Astrocyte (in vitro differentiated cells and primary cell): ENCODE results near the gene IGHMBP2. TPM values are rescaled to one million over a fixed set of nuclear protein-coding genes. Genes with fewer than 3 reads are reported as not detected.

Experiments
- DNase-seq: peaks from one replicate; pipeline ENCODE4 v3.0.0-alpha.2; 2010; ENCODE audit warnings: low read depth
- FAIRE-seq: peaks from 2 replicates; lab custom pipeline; 2011; peaks lifted over from hg19 to GRCh38; lab: Jason Lieb, UNC
- H2AFZ ChIP-seq: 2 replicates; pipeline ENCODE4 v1.6.0; 2012; ENCODE audit warnings: low read depth, low read length, inconsistent platforms
- H3K27ac ChIP-seq: 2 replicates; pipeline ENCODE4 v1.5.1; 2011; ENCODE audit warnings: low read depth, low read length, inconsistent platforms
- H3K27me3 ChIP-seq: 2 replicates; pipeline ENCODE4 v1.6.0; 2011; ENCODE audit warnings: low read length, inconsistent platforms; ENCODE audit not compliant: insufficient read depth
- H3K36me3 ChIP-seq: 2 replicates; pipeline ENCODE4 v1.5.1; 2011; ENCODE audit warnings: low read length, inconsistent platforms; ENCODE audit not compliant: insufficient read depth
- H3K4me1 ChIP-seq: 2 replicates; pipeline ENCODE4 v1.5.1; 2011; ENCODE audit warnings: low read length, inconsistent platforms; ENCODE audit not compliant: insufficient read depth
- H3K4me2 ChIP-seq: 2 replicates; pipeline ENCODE4 v1.6.0; 2012; ENCODE audit warnings: low read length, inconsistent platforms
- H3K4me3 ChIP-seq: 2 replicates; pipeline ENCODE4 v1.5.1; 2011; ENCODE audit warnings: low read depth, mild to moderate bottlenecking, low read length, inconsistent platforms; ENCODE audit not compliant: insufficient read depth
- H3K79me2 ChIP-seq: 2 replicates; pipeline ENCODE4 v1.6.0; 2012; ENCODE audit warnings: mild to moderate bottlenecking, low read length, inconsistent platforms; ENCODE audit not compliant: insufficient read depth
- H3K9ac ChIP-seq: 2 replicates; pipeline ENCODE4 v1.6.0; 2012; ENCODE audit warnings: mild to moderate bottlenecking, low read length, inconsistent platforms
- H3K9me3 ChIP-seq: 2 replicates; pipeline ENCODE4 v1.5.1; 2012; ENCODE audit warnings: low read depth, mild to moderate bottlenecking, low read length, inconsistent platforms; ENCODE audit not compliant: insufficient read depth
- H4K20me1 ChIP-seq: 2 replicates; pipeline ENCODE4 v1.6.0; 2012; ENCODE audit warnings: low read length, inconsistent platforms; ENCODE audit not compliant: insufficient read depth
- H3K27ac Mint-ChIP-seq: one replicate; pipeline ENCODE4 v1.8.0; 2021; ENCODE audit warnings: mild to moderate bottlenecking, mixed read lengths; ENCODE audit not compliant: unreplicated experiment
- H3K27me3 Mint-ChIP-seq: one replicate; pipeline ENCODE4 v1.8.0; 2021; ENCODE audit warnings: low read depth, mixed read lengths; ENCODE audit not compliant: unreplicated experiment
- H3K36me3 Mint-ChIP-seq: one replicate; pipeline ENCODE4 v1.8.0; 2021; ENCODE audit warnings: low read depth, mixed read lengths; ENCODE audit not compliant: unreplicated experiment
- H3K4me1 Mint-ChIP-seq: one replicate; pipeline ENCODE4 v1.8.0; 2021; ENCODE audit warnings: low read depth, mixed read lengths; ENCODE audit not compliant: unreplicated experiment
- H3K4me3 Mint-ChIP-seq: one replicate; pipeline ENCODE4 v1.8.0; 2021; ENCODE audit warnings: mild to moderate bottlenecking, moderate library complexity, mixed read lengths; ENCODE audit not compliant: unreplicated experiment
- H3K9me3 Mint-ChIP-seq: one replicate; pipeline ENCODE4 v1.8.0; 2021; ENCODE audit warnings: mild to moderate bottlenecking, mixed read lengths; ENCODE audit not compliant: unreplicated experiment
- CTCF ChIP-seq: IDR thresholded peaks from 2 replicates; pipeline ENCODE4 v1.5.1; 2011; ENCODE audit warnings: low read depth, mild to moderate bottlenecking, inconsistent platforms, low read length, moderate library complexity; ENCODE audit not compliant: insufficient read depth
- EZH2 ChIP-seq: IDR thresholded peaks from 2 replicates; pipeline ENCODE4 v1.6.1; 2012; ENCODE audit warnings: mild to moderate bottlenecking, low read length, inconsistent platforms; ENCODE audit not compliant: insufficient read depth
- total RNA-seq: library from RNA; stranded (reverse); gene quantifications from 2 replicates; pipeline ENCODE4 v1.2.1, GENCODE V29; 2021

The IGHMBP2 gene
- total RNA-seq, 1 donor from 2014 or later: 14.0 TPM

- peaks cover 4% of the 10 kb centered on the region for H3K9me3 ChIP-seq
- no peak overlapping the region for H3K4me2 ChIP-seq
- H4K20me1 ChIP-seq: no peaks in the 10 kb centered on the region
- no peak overlapping the region for H3K27ac ChIP-seq
- no peak overlapping the region for H3K4me3 ChIP-seq
- Mint-ChIP-seq H3K4me1 (no peaks in the 10 kb centered on the region), H3K27ac (no peak overlapping the region), H3K4me3 (no peak overlapping the region), H3K27me3 (peaks cover 3% of the 10 kb centered on the region), H3K9me3 (peaks cover 15% of the 10 kb centered on the region), H3K36me3 (no peaks in the 10 kb centered on the region)
- H3K36me3 ChIP-seq: no peaks in the 10 kb centered on the region
- H3K4me1 ChIP-seq: no peaks in the 10 kb centered on the region
- H2AFZ ChIP-seq: no peak overlapping the region
- peaks cover 6% of the 10 kb centered on the region for H3K27me3 ChIP-seq
- TF ChIP-seq CTCF: no peak
- no peak for TF ChIP-seq EZH2
- FAIRE-seq: no peak
- no peaks in the 10 kb centered on the region for H3K79me2 ChIP-seq
- H3K9ac ChIP-seq: no peak overlapping the region
- no peak for DNase-seq
Measured at GRCh38 chr11:68859123-68859522, 44.6 kb upstream of the IGHMBP2 start.

DNA sequence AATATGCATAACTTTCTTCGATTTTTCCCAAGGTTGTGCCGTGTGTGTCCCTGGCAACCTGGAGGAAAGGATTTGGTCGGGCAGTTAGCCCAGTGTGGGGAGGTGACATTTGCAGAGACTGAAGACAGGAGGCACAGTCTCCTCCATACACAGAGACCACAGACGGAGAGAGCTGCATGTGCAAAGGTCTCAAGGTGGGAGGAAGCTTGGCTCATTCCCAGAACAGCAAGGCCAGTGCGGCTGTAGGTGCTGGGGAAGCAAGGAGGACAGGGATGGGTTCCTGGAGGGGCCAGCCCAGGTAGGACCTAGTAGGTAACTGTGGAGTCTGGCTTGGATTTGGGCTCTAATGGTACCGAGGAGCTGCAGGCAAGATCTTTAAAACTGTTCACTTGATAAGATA, 41.3 kb upstream of the IGHMBP2 start:
- no peak for FAIRE-seq
- Histone ChIP-seq H4K20me1 (no peaks in the 10 kb centered on the region), H3K27me3 (no peaks in the 10 kb centered on the region), H3K4me1 (no peaks in the 10 kb centered on the region), H3K9me3 (peaks cover 7% of the 10 kb centered on the region), H3K4me3 (no peak overlapping the region), H3K36me3 (no peaks in the 10 kb centered on the region), H3K4me2 (no peak overlapping the region), H3K27ac (no peak overlapping the region), H3K79me2 (no peaks in the 10 kb centered on the region), H2AFZ (no peak overlapping the region), H3K9ac (no peak overlapping the region)
- Mint-ChIP-seq H3K36me3 (no peaks in the 10 kb centered on the region), H3K9me3 (peaks cover 17% of the 10 kb centered on the region), H3K4me3 (no peak overlapping the region), H3K27ac (no peak overlapping the region), H3K27me3 (peaks cover 2% of the 10 kb centered on the region), H3K4me1 (no peaks in the 10 kb centered on the region)
- TF ChIP-seq CTCF (no peak), EZH2 (no peak)
- no peak for DNase-seq

DNA sequence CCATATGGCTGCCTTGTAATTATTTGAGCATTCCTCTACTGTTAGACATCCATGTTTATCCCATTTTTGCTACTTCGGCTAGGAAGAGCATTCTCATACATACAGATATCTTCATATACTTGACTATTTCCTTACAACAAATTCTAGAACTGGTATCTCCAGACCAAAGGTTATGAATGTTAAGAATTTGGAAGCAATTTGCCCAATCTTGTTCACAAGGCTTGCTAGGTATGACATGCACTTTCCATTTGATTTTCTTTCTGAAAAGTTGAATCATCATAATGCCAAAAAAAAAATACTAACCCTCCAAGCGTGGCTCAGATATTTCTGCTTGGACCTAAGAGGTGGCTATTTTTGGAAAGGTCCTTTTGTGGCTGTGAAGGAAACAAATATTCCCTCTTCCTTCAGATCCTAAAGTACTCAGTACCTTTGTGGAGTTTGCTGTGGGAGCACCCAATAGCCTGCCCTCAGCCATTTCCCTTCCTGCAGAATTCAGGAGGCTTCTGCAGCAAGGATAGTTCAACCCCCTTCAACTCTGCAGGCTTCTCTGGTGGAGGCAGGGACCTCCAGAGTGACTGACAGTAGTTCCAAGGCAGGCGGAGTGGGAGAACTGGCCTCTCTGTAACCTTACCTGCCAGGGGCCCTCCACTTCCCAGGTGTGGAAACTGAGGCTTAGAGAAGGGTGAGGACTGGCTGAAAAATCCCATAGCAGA, 40.0 kb upstream of the IGHMBP2 start:
- FAIRE-seq (no peak), DNase-seq (no peak)
- Histone ChIP-seq H3K27ac (no peak overlapping the region), H3K4me3 (no peak overlapping the region), H3K36me3 (no peaks in the 10 kb centered on the region), H3K79me2 (no peaks in the 10 kb centered on the region), H3K27me3 (no peaks in the 10 kb centered on the region), H3K9me3 (peaks cover 7% of the 10 kb centered on the region), H2AFZ (no peak overlapping the region), H3K9ac (no peak overlapping the region), H3K4me2 (no peak overlapping the region), H4K20me1 (no peaks in the 10 kb centered on the region), H3K4me1 (no peaks in the 10 kb centered on the region)
- Mint-ChIP-seq H3K9me3 (peaks cover 17% of the 10 kb centered on the region), H3K27me3 (peaks cover 9% of the 10 kb centered on the region), H3K4me3 (no peak overlapping the region), H3K27ac (no peak overlapping the region), H3K4me1 (no peaks in the 10 kb centered on the region), H3K36me3 (no peaks in the 10 kb centered on the region)
- TF ChIP-seq EZH2 (no peak), CTCF (no peak)
